Activated CD8-positive, alpha-beta memory T cell treated with anti-CD3 and anti-CD28 coated beads, Interleukin-2, amount 50 U/mL, for 24 hours (primary cell): Measurements from ENCODE around the gene PXN.
"Not testable (repeated sequence)": the region's sequence is repeated elsewhere in the genome, so short reads cannot be mapped to it uniquely, and the experiment has no call there.

ENCODE experiments used
- DNase-seq: peaks from one replicate; pipeline ENCODE4 v3.0.0-alpha.2; 2020; ENCODE audit errors: extremely low read depth

Gene PXN

DNA sequence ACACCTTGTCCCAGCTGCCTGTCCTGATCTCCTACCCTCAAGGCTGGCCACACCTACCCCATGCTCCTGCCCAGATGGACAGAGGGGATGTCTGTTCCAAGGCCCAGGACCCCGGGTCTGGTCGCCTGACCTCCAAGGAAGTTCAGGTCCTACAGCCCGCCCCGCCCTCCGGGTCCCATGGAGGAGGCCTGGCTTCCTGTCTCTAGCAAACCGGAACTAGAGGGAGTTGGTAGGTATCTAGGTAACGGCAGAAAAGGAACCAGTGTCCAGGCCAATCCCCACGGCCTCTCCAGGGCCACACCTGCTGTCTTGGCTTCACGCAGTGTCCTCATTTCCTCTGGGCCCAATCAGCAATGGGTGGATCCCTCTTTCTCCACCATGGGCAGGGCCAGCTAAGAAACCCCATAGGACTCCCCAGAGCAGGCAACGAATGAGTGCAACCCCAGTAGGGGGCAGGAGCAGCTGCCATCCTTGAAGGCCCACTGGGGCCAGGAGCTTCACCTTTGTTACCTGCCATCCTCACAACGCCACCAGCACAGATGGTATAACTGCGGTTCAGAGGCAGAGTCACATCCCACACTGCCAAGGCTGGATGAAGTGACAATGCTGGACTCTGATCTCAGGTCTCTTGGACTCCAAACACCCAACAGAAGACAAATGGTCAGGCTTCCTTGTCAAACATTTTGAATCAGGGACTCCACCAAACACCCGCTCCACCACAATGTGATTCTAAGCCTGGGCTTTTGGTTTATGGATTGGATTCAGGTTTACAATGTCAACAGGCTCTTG lies 39.5 kb downstream of the PXN start:
- no peak for DNase-seq

DNA sequence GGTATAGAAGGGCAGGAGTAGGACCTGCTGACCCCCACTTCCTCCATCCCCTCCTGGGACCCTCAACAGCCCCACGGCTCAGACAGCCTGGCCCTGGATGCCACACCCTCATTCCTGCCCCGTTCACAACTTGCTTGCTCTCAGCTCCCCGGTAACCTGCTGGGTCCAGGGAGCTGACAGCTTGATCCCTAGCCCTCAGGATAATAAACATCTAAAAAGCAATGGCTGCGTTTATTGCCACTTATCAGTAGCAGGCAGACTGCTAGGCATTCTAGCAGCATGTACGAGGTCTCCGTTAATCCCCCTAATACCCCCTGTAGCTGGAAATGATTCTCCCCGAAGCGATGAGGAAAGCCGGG lies 40.4 kb downstream of the PXN start:
- no peak for DNase-seq

DNA sequence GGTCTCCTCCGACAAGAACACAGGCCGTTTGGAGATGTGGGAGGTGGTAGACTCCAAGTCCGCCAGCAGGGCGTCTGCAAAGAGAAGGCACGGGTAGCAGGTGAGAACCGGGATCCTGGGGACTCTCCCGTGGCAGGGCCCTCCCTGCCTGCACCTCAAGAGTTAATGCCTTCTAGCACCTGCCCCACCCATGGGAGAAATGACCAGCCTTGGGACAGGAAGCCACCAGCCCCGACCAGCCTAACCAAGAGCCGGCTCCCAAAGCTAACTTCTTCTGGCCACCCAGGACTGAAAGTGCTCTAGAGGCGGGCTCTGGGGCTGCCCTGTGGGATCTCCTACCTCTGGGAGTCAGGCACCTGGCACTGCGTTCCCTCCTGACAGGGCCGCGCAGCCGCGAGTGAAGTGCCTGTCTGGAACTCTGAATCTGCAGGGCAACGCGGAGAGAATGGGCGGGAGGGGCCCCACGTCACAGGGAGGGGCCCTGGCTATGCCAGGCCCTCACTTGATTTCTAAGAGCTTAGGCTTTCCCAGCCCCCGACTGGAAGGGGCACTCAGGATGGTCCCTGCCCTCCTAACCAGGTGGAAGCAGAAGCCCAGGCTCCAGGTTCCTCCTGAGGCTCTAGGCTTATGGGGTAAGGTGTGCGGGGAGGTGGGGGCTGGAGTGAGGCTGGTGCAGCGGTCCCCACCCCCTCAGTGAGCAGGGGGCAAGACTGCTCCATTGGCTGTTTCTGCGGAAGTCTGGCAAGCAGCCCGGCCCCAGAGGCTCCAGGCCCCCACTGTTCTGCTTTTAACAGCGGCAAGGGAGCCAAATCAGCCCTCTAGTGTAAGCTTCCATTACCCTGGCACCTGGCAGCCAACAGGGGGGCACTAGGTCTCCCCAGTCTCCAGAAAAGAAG lies 41.0 kb downstream of the PXN start:
- no peak for DNase-seq

DNA sequence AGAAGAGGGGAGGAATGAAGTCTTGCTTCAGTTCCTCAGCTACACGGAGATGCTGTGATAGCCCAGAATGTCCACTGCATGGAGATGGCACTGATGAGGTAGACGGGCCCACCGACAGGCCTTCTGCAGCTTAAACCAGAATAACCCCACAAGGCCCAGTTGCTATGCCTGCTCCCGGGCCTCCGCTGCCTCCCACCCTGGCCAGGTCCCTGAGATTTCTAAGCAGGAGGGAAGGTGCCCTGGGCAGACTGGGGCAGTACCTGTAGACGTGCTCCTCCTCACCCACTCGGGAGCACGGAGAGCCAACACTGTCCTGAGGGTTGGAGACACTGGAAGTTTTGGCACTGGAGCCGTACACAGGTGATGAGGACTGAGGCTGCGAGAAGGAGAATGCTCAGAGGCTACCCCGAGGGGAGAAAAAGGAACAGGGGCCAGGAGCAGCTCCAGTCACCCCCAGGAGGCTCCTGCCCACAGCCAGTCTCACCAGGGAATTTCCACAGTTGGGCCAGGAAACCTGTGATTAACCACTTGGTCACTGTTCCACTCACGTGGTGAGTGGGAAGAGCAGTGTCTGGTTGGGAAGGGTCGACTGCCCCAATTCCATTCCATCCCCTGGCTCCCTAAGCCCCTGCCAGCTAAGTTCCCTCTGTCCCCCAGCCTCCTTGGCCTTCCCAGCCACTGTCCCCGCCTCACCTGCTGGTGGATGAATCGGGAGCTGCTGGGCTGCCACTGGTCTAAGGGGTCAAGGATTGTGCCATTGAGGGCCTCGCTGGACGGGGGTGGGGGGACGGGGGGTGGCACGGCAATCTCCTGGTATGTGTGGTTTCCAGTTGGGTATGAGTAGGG lies 41.8 kb downstream of the PXN start:
- no peak for DNase-seq

DNA sequence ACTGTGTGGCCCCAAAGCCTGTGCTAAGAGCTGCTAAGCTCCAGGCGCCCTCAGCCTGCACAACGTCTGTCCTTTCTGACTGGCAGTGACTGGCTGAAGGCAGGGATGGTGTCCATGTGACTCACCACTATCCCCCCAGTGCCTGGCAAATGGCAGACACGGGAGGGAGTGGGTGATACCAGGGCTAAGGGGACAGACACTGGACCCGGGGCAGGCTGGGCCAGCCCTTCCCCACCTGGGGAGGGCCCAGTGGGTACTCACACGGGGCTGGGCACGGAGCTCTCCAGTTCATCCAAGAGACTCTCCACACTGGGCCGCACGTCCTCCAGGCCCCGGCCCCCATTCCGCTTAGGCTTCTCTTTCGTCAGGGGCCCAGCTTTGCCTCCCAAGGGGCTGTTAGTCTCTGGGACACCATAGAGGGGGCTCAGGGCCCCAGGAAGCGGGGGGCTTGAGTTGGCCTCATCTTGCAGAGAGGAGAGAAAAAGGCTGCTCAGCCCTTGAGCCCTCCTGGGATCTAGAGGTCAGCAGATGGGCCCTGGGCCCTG lies 43.2 kb downstream of the PXN start:
- DNase-seq, result no peak

DNA sequence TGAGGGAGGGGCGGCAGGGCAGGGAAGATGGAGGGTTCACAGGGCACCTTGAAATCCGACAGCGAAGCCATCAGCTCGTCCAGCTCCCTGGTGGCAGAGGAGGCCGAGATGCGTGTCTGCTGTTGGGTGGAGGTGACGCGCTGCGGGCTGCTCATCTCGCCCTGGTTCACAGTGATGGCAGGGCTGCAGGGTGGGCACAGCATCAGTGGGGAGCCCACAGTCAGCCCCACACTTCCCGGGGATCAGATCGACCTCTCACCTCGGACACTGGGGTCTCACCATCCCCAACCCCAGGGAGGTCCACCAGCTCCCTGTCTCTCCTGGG lies 44.0 kb downstream of the PXN start:
- no peak for DNase-seq

DNA sequence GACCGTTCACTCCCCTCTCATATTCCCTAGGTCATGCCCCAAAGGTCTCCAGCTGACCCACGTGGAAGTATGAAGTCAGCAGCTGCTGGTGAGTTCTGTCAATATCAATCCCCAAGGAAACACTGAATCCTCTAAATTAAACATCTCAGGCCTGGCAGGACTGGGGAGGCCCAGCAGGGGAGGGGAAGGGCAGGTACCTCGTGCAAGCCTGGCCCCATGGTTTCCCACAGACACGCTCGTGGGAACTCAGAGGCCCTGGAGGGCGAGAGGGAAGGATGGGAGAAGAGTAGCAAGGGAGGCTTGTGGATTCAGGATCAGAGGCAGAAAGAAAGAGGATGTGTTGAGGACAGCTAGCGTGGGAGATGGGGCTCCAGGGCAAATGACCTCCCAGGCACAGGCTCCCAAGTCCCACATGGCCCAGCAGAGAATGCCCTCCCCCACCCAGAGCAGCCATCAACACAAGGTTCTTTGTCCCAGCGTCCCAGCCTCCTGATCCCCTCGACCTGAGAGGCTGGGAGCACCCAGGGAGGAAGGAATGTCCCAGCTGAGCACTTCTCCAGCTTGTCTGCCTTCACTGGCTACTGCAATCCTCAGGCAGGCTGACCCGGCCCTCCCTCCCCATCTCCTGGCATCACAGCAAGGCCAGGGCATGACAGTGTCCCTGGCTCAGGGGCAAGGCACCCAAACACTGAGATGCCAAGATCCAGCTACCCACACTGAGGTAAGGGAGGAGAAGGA lies 44.5 kb downstream of the PXN start:
- no peak for DNase-seq

DNA sequence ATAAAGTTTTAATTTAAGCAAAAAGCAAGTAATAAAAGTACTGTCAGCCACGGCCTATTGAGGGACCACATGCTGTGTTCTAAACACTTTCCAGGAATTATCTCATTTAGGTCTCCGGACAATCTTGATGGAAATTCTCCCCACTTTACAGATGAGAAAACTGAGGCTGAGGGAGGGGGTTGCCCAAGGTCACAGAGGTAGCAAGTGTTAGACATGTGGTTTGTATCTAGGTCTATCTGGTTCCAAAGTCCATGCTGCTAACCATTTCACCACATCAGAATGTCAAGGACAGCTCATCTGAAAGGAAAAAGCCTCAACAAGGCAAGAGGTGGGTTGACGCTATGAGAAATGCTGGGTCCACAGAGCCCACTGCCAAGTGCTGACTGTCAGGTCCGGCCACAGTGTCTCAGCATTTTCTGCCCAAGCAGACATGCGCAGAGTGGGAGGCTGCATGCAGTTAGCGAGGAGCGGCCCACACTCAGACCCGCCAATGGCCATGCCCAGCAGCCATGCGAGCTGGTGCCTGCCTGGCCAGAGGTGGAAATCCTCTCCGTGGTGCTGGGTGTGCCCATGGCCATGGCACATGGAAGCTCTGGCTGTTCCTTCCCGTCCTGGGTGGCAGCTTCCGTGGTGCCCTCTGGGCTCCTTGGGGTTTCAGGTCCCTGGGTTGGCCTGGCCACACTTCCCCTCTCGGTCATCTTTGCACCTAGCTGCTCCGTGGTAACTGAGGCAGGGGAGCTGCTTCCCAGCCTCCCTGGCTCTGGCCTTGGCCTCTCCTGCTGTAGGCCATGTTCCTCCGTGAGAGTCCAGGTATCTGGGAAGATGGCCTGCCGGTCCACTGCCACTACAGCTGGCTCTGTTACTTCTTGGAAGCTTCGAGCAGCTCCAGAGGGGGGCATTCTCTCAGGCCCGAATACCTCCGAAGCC lies 46.6 kb downstream of the PXN start:
- no peak for DNase-seq

DNA sequence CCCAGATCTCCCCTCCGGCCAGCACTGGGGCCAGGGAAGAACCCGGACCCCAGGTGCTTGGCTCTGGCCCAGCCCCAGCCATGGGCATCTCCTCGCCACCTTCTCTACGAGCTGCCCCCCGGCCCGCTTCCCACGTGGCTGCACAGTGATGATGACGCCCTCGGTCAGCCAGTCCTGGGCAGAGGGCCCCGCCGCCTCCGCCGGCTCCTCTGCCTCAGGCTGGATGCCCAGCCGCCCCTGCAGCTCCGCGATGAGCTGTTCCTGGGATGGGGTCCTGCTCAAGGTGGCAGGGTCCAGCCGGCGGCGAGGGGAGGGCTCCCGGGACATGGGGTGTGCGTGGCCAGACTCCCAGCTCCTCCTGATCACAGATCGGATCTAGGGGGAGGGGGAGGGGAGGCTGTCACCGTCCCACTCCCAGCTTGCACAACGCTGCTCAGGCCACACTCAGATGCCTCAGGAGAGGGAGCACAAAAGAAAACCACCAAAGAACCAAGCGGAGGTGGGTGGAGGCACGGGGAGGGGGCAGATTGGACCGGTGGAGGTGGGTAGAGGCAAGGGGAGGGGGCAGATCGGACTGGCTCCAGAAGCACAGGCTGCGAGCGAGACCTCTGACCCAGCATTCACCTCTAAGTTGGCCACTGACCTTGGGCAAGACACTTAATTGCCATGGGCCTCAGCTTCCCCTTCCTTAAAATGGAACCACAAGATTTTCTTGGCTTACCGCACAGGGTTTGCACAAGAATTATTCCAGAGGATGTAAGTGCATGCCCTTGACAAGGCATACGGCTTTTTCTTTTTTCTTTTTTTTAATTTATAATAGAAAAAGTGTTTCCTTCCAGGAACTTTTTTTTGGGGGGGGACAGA lies 48.6 kb downstream of the PXN start:
- no peak for DNase-seq

DNA sequence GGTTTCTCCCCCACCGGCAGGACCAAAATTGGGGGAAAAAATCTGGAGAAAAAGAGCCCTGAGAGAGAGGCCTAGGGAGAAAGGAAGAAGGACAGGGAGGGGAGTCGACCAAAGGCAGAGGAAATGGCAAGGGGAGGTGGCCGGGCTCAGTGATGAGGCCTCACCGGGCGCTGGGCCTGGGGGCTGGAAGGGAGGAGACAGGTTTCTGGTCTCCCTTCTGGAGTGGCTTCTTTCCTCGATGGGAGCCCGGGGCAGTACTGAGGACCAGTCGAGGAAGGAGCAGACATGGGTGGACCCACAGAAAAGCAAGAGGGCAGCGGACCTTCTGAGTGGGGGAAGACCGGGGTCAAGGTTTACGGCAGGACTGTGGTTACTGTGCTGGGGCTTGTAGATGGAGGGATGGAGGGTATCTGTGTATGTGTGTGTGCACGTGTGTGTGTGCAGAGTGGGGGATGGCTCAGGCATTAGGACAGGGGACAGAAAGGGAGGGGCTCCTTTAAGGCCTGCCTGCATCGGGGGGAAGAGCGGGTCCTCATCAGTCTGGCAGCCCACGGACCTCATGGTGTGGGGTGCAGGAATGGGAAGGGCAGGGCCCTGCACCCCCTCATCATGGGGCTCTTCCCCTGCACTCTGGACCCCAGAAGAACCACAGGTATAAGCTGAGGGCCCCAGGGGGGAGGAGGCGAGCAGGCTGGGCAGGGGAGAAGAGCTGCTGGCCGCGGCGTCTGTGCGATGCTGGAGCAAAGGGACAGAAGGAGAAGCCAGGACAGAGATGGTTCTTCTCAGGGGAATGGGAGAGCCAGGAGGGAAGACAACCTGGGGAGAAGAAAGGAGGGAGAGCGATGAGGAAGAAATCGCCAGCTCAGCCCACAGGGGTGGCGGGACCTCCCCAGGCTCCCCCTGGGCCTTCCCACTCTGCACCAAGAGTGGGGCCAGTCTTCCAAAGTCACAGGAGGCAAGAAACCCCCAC lies 49.5 kb downstream of the PXN start:
- no peak for DNase-seq

DNA sequence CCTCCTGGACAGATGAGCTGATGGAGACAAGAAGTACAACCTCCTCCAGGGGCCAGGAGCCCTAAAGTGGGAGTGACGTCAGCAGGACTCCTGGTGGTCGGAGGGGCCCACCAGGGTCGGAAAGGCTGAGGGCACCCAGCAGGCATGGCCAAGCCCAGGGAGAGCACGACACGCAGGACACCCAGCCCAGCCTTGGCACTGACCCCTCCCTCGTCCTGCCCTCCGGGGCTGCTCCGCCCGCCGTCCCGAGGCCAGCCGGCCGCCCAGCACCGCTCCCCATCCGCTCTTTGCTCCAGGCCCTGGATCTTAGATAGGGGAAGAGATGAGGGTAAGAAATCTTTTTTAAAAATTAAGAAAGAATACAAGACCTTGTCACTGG lies 50.2 kb downstream of the PXN start:
- no peak for DNase-seq

DNA sequence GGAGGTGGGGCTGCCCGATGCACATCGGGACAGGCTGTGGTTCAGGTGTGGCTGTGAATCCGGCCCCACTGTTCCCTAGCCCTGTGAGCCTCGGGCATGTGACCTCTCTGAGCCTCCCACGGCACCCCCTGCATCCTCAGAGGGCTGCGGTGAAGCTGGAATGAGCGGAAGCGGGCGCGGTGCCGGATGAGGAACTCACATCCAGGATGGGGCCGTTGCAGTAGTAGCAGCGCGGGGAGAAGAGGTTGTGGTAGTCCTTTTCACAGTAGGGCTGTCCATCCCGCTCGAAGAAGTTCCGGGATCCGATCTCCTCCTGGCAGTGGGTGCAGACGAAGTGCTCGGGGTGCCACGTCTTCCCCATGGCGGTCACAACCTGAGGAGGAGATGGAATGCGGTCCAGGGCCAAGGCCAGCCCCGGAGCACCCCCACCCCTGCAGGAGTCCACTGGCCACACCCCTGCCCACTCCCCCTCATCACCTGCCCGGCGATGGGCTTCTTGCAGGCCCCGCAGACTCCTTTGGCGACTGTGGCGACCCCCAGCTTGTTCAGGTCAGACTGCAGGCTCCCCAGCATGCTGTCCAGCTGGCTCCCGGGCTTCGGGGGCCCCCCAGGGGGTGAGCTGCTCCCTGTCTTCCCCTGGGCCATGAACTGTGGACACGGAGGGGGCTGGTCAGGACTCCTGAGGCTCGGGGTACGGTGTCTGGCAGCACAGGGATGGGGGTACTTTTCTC lies 50.7 kb downstream of the PXN start:
- DNase-seq, result no peak

DNA sequence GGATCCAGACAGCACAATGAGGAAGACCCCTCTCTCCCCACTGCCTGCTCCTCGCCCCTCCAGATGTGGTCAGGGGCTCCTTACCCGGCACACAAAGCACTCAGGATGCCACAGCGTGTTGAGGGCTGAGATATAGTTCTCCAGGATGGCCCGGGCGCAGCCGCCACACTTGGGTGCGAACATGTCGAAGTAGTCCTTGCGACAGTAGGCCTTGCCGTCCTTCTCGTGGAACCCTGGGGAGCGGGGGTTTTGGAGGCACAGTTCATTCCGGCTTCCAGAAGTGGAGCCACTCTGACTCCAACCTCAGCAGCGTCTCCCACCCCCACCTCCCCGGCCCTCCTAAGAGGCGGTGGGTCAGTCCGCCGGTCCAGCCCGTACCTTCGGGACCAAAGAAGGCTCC lies 51.8 kb downstream of the PXN start:
- no peak for DNase-seq

DNA sequence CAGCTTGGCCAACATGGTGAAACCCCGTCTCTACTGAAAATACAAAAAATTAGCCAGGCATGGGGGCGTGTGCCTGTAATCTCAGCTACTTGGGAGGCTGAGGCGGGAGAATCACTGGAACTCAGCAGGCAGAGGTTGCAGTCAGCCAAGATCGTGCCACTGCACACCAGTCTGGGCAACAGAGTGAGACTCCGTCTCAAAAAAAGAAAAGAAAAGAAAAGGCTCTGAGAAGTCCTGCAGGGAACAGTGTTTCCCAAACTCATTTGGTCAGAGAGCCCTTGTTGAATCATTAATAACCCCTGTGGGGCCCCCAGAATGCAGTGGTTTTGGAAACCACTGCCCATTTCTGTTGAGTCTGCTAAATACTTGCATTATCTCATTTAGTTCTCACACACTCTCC lies 52.3 kb downstream of the PXN start:
- not testable (repeated sequence) for DNase-seq

DNA sequence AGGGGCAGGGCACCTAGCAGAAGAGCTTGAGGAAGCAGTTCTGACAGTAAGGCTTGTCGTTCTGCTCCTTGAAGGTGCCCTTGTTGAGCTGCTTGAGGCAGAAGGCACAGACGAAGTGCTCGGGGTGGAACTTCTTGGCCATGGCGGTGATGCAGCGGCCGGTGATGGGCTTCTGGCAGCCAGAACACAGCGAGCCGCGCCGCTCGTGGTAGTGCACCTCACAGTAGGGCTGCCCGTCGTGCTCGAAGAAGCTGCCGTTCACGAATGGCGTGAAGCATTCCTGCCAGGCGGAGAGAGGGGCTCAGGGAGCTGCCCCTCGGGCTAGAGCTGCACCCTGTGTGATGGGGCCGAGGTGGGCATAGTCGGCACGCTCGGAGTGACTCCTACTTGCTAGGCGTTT lies 53.2 kb downstream of the PXN start:
- DNase-seq, result no peak

DNA sequence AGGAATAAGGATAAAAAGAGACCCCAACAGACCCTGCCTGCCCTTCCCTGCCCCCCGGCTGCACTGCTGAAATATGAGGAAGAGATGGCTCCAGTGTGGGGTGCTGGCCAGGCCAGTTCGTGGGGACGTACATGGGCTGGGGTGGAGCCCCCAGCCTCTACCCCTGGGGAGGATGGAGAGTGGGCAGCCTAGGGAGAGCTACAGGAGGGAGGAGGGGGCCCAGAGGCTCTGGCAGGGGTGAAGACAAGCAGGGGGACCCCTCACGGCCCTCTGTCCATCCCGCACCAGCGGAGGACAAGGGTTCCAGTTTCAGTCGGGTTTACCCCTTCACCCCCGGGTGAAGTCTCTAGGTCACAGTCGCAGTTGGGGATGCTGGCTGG lies 53.6 kb downstream of the PXN start:
- DNase-seq, result no peak

DNA sequence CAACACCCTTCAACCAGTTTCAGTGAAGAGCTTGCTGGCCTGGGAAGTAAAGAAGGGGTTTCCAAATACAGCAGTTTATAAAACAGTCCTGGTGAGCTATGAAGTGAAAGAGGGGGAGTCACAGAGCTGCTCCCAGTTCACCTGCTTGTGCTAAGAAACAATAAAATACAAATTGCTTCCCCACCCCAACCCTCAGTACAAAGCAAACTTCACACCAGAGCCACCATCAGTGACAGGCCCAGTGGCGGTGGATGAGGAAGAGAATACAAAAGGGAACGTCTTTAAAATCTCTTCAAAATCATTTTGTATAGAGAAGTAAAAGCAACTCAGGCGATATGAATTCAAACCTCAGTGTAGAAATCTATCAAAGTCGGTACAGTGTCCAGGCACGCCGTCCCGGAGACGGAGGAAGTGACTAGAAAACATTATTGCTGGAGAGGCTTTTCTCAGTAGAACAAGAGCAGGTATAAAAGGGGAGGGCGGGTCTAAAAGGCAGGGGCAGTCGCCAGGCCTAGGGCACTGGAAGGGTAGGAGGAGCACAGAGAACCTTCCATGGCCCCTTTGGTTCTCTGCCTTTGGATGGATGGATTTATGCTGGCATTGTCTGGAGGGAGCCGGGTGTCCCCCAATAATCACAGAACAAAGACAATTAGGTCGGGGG lies 54.2 kb downstream of the PXN start:
- DNase-seq, result no peak
